ENCODE data around the gene CSTF1.

Gene CSTF1

GRCh38 chr20:56424931-56425330, 32.5 kb downstream of the CSTF1 start:
- no peak for DNase-seq (ENCODE audit: low read depth in 2 of 2)
- no peak for TF ChIP-seq CTCF (IDR thresholded peaks at IDR 0.05; ENCODE audit: low read depth, low read length)
- no peak overlapping the region for H3K4me3 ChIP-seq (replicated peaks in 1 of 2; ENCODE audit: low read depth in 2 of 2, low read length in 2 of 2)

- no peak for DNase-seq (ENCODE audit: low read depth in 2 of 2)
- no peak for TF ChIP-seq CTCF (IDR thresholded peaks at IDR 0.05; ENCODE audit: low read depth, low read length)
- no peak overlapping the region for H3K4me3 ChIP-seq (replicated peaks in 1 of 2; ENCODE audit: low read depth in 2 of 2, low read length in 2 of 2)
Observed at GRCh38 chr20:56426026-56426425, 33.6 kb downstream of the CSTF1 start.

GRCh38 chr20:56426926-56427325, 34.5 kb downstream of the CSTF1 start:
- no peak for DNase-seq (ENCODE audit: low read depth in 2 of 2)
- TF ChIP-seq CTCF (IDR thresholded peaks at IDR 0.05; ENCODE audit: low read depth, low read length), result no peak
- H3K4me3 ChIP-seq (replicated peaks in 1 of 2; ENCODE audit: low read depth in 2 of 2, low read length in 2 of 2), result no peak overlapping the region

GRCh38 chr20:56427797-56428196, 35.4 kb downstream of the CSTF1 start:
- TF ChIP-seq CTCF (IDR thresholded peaks at IDR 0.05; ENCODE audit: low read depth, low read length), result no peak
- no peak for DNase-seq (ENCODE audit: low read depth in 2 of 2)

GRCh38 chr20:56428410-56428809, 36.0 kb downstream of the CSTF1 start:
- TF ChIP-seq CTCF (IDR thresholded peaks at IDR 0.05; ENCODE audit: low read depth, low read length), result no peak
- DNase-seq (ENCODE audit: low read depth in 2 of 2), result no peak
- no peak overlapping the region for H3K4me3 ChIP-seq (replicated peaks in 1 of 2; ENCODE audit: low read depth in 2 of 2, low read length in 2 of 2)

More at GRCh38 chr20:56427797-56428196, 35.4 kb downstream of the CSTF1 start:
- no peak overlapping the region for H3K4me3 ChIP-seq (replicated peaks in 1 of 2; ENCODE audit: low read depth in 2 of 2, low read length in 2 of 2)

- H3K4me3 ChIP-seq (replicated peaks in 1 of 2; ENCODE audit: low read depth in 2 of 2, low read length in 2 of 2), result no peak overlapping the region
- DNase-seq (ENCODE audit: low read depth in 2 of 2), result no peak
- TF ChIP-seq CTCF (IDR thresholded peaks at IDR 0.05; ENCODE audit: low read depth, low read length), result no peak
Observed at GRCh38 chr20:56428881-56429280, 36.4 kb downstream of the CSTF1 start.

GRCh38 chr20:56429502-56429901, 37.1 kb downstream of the CSTF1 start:
- no peak for TF ChIP-seq CTCF (IDR thresholded peaks at IDR 0.05; ENCODE audit: low read depth, low read length)
- DNase-seq (ENCODE audit: low read depth in 2 of 2), result peak; percentile 53 to 61
- H3K4me3 ChIP-seq (replicated peaks in 1 of 2; ENCODE audit: low read depth in 2 of 2, low read length in 2 of 2), result no peak overlapping the region

Measured in cardiac fibroblast (primary cell).